ENCODE results near the gene KRTAP17-1.
"Not testable (repeated sequence)": the region's sequence is repeated elsewhere in the genome, so short reads cannot be mapped to it uniquely, and the experiment has no call there.

KRTAP17-1 gene

DNA sequence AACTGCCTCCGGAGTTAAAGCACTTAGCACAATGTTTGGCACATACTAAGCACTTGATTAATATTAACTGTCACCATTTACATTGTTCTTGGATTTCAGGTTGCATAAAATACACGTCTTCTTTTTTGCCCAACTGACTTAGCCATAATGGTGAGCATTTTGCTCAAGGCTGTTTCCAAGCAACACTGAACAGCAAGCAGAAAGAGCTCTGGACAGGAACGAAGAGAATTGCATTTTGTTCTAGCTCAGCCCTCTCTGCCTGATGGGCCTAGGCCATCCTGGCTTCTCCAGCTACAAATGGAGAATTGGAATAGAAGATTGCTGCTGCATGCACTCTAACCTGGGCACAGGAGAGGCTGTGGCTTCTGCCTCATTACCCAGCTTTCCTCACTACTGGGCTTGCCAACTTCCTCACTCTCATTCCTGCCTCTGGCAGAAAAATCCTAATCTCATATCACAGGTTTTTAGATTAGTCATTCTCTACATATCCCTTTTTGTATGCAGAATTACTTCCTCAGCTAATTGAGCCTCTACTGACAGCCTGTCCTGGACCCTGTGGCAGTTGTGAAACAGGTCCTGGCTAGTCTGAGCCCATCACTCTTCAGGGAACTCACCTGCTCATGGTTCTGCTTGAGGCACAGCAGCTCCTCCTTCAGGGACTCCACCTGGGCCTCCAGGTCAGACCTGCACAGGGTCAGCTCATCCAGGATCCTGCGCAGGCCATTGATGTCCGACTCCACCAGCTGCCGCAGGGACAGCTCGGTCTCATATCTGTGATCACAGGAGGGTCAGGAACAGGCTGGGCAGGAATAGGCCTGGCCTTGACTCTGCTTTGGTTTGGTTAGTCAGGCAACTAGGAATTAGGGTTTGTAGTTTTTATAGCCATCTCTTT lies 32.6 kb upstream of the KRTAP17-1 start:
- DNase-seq (ENCODE audit: low read depth): no peak
- no peak overlapping the region for H3K4me3 ChIP-seq (ENCODE audit: low read length)
- TF ChIP-seq, protein P1, sequence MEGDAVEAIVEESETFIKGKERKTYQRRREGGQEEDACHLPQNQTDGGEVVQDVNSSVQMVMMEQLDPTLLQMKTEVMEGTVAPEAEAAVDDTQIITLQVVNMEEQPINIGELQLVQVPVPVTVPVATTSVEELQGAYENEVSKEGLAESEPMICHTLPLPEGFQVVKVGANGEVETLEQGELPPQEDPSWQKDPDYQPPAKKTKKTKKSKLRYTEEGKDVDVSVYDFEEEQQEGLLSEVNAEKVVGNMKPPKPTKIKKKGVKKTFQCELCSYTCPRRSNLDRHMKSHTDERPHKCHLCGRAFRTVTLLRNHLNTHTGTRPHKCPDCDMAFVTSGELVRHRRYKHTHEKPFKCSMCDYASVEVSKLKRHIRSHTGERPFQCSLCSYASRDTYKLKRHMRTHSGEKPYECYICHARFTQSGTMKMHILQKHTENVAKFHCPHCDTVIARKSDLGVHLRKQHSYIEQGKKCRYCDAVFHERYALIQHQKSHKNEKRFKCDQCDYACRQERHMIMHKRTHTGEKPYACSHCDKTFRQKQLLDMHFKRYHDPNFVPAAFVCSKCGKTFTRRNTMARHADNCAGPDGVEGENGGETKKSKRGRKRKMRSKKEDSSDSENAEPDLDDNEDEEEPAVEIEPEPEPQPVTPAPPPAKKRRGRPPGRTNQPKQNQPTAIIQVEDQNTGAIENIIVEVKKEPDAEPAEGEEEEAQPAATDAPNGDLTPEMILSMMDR (conservative IDR thresholded peaks at IDR 0.05; ENCODE audit: low read depth, low read length): no peak

DNA sequence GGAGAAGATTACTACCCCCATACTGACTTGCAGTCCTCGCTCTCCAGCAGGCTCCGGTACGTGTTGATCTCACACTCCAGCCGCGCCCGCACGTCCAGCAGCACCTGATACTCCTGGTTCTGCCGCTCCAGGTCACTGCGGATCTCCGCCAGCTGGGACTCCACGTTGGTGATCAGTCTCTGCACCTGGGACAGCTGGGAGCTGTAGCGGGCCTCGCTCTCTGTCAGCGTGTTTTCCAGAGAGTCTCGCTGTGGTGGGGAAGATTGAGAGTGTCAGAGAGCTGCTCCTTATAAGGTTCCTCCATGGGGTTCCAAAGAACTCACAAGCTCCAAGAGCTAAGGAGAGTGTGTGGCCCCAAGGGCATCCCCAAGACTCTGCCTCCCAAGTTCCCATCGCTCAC lies 30.9 kb upstream of the KRTAP17-1 start:
- not testable (repeated sequence) for H3K4me3 ChIP-seq (ENCODE audit: low read length); DNase-seq (ENCODE audit: low read depth)

DNA sequence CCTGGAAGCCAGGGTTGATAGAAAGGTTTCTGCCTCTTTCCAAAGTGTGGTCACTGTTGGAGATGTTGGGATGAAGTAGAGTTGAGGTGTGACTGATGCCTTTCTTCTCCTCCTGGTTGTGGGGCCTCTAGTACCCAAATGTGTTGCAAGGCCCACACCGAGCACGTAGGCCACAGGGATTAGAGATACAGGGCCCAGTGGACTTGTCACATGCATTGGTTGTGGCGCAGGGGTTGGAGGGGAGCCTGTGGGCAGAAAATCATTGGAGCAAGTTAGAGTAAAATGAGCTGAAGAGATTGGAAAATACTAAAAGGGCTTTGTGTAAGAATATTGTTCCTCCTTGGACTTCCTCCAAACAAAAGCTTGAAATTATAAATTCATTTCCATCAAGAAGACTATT lies 30.5 kb upstream of the KRTAP17-1 start:
- TF ChIP-seq, protein P1 (conservative IDR thresholded peaks at IDR 0.05; ENCODE audit: low read depth, low read length): no peak
- no peak overlapping the region for H3K4me3 ChIP-seq (ENCODE audit: low read length)
- DNase-seq (ENCODE audit: low read depth): no peak

DNA sequence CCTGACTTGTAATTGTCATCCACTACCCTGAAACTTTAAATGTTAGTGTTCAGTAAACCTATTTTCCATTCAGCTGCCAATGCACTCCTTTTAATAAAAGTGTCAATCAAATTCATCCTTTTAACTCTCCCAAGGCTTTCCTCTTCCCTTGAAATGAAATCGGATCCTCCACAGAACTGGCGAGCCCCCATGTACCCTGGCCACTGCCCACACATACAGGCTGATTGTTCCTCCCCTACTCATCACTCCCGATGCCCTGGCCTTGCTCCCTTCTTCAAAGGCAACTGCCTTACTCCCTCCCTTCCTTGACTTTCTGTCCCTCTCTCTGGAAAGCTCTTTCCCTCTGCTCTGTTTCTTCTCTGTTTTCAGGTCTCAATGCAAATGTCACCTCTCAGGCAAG lies 27.5 kb upstream of the KRTAP17-1 start:
- H3K4me3 ChIP-seq (ENCODE audit: low read length): no peak overlapping the region
- DNase-seq (ENCODE audit: low read depth): no peak
- TF ChIP-seq, protein P1 (conservative IDR thresholded peaks at IDR 0.05; ENCODE audit: low read depth, low read length): no peak

DNA sequence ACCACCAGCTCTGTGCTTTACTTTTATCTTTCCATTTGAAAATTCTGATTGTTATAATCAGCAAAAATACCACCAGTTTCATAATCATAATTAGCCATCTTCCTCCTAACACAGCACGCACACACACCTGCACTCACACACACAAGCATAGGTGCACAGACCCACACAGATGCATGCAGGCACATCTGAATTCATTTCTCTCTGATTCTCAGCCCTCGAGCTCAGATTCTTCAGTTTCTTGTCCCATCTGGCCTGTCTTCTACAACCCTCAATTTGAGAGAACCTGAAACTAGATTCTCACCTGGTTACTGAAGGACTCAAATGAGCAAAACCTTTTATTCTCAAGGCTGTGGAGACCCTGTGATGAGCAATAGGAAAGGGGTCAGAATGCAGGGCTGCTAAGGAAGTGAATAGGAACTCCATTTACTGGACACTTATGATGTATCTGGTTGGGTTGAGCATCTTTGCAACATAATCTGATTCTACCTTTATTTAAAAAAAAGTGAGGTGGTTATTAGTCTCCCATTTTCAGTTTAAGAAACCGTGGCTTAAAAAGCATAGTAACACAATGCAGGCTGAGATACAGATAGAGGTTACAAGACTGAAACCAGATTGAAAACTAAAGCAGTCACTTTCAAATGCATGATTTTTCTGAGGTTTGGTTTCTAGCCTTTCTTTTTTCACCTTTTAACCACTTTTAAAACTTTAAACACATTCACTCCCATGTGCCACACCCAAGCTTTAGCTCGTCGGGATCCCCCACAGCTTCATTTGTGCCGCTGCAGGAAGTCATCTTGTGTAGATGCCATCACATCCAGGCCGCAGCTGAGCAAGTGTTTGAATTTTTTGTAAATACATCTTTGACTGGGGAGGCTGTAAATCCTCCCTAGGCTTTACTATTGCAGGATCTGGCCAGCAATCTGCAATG lies 25.7 kb upstream of the KRTAP17-1 start:
- TF ChIP-seq, protein P1 (conservative IDR thresholded peaks at IDR 0.05; ENCODE audit: low read depth, low read length): no peak
- DNase-seq (ENCODE audit: low read depth): no peak
- no peak overlapping the region for H3K4me3 ChIP-seq (ENCODE audit: low read length)

DNA sequence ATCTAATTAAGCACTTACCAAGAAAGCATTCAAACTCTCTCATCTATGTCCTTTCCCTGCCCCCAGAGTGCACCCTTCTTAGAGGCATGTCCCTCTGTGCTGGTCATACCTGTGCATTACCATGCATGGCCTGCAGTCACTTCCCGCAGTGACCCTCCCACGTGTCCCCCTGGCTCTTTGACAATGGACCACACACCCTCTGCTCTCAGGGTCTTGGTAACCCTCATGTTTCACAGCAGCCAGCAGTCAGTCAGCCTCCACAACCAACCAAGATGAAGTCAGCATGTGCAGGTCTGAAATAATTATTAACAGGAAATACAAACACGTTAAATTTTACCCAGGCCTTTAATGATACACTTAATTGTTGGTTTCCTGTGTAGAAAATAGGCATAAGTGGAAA lies 25.0 kb upstream of the KRTAP17-1 start:
- H3K4me3 ChIP-seq (ENCODE audit: low read length): no peak overlapping the region
- DNase-seq (ENCODE audit: low read depth): no peak
- TF ChIP-seq, protein P1 (conservative IDR thresholded peaks at IDR 0.05; ENCODE audit: low read depth, low read length): no peak

DNA sequence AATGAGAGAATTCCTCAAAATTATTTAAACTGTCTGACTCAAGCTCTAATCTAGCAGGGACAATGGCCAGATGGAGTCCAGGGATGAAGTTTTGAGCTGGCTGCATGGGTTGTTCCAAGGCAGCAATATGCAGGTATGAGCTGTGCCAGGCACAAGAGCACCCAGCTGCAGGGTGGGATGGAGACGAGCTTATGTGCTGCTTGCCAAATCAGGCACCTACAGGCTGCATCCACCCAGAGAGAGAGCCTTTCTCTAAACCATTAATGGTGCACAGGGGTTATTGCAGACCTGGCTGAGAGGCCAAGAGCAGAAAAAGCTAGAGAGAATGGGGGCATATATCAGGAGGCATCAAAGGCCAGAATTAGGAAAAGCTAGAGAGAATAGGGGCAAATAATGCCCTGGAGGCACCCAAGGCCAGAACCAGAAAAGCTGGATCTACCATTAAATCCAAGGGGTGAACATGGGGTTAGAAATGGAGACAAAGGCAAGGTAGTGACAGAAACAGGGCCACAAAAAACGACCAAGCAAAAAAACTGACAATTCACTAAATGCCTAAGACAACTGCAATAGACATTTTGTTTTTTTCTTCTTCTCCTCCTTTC lies 24.2 kb upstream of the KRTAP17-1 start:
- TF ChIP-seq, protein P1 (conservative IDR thresholded peaks at IDR 0.05; ENCODE audit: low read depth, low read length): no peak
- DNase-seq (ENCODE audit: low read depth): no peak
- no peak overlapping the region for H3K4me3 ChIP-seq (ENCODE audit: low read length)
